Left lobe of liver (tissue), 2 donors: ENCODE measurements around the gene PPIH. TPM values are rescaled to one million over a fixed set of nuclear protein-coding genes. Genes with fewer than 3 reads are reported as not detected.
"Not testable (repeated sequence)": the region's sequence is repeated elsewhere in the genome, so short reads cannot be mapped to it uniquely, and the experiment has no call there.

Source experiments
- ATAC-seq: fragments of 200-7000 bp; cut with Tn5 transposase; one replicate; pipeline ENCODE4 v1.9.1; 2020; ENCODE audit warnings: mild to moderate bottlenecking, moderate library complexity
- DNase-seq: peaks from one replicate; pipeline ENCODE4 v3.0.0-alpha.2; 2020; ENCODE audit warnings: low spot score
- total RNA-seq: library from RNA; stranded (reverse); gene quantifications from one replicate; pipeline ENCODE4 v1.2.1, GENCODE V29; 2021
- donor health status: DM: no; HTN: no; CAD: no; lungs with moderate emphysema.
- donor health status: DM: no; HTN: yes; CAD: no.

The PPIH gene
- total RNA-seq = 7.7 TPM

GRCh38 chr1:42657981-42658876, at the start of gene PPIH:
PPIH (plus strand) TSS chr1:42658423; CDS start chr1:42658447, 24 bp downstream.
- ATAC-seq = peak; percentile 99
- peak; percentile 96 for DNase-seq

- ATAC-seq (no peak), DNase-seq (no peak)
Measured at GRCh38 chr1:42613803-42614131, 44.5 kb upstream of the PPIH start.

GRCh38 chr1:42618866-42619265, 39.4 kb upstream of the PPIH start:
- ATAC-seq = no peak
- DNase-seq = no peak

DNA sequence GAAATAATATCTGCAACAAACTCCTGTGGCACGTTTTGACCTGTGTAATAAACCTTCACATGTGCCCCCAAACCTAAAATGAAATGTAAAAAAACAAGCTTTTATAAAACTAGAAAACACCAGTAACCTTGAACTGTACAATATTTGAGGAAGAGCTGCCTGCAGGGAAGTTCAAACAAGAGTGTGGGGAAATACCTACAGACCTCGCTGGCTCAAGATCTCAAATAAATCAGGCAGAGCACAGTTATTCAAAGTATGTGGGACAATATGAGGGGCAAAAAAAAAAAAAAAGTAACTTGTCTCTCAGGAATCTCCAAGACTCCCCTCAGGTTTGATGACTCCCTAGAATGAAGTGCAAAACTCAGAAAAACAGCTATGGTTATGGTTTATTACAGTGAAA, 37.9 kb upstream of the PPIH start:
- DNase-seq (no peak), ATAC-seq (peak; percentile 70)

- not testable (repeated sequence) for DNase-seq, ATAC-seq
Measured at GRCh38 chr1:42621180-42621579, 37.0 kb upstream of the PPIH start.

DNA sequence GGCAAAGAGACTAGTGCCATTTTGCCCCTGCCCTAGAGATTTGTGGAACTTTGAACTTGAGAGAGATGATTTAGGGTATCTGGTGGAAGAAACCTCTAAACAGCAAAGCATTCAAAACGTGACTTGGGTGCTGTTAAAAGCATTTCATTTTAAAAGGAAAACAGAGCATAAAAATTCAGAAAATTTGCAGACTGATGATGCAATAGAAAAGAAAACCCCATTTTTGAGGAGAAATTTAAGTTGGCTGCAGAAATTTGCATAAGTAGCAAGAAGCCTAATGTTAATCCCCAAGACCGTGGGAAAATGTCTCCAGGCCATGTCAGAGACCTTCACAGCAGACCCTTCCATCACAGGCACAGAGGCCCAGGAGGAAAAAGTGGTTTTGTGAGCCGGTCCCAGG, 31.0 kb upstream of the PPIH start:
- ATAC-seq = not testable (repeated sequence)

DNA sequence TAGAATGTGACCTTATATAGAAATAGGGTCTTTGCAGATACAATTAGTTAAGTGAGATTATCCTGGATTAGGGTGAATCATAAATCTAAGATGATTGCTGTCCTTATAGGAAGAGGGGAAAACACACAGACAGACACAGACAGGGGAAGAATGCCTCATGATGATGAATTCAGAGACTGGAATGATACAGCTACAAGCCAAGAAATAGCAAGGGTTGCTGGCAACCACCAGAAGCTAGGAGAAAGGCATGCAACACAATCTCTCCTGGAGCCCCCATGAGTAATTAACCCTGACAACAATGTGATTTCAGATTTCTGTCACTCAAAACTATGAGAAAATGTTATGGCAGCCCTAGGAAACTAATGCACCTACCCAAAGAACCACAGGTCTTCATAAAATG, 19.1 kb upstream of the PPIH start:
- ATAC-seq = no peak

More for the DNA sequence above, 31.0 kb upstream of the PPIH start:
- not testable (repeated sequence) for DNase-seq

DNA sequence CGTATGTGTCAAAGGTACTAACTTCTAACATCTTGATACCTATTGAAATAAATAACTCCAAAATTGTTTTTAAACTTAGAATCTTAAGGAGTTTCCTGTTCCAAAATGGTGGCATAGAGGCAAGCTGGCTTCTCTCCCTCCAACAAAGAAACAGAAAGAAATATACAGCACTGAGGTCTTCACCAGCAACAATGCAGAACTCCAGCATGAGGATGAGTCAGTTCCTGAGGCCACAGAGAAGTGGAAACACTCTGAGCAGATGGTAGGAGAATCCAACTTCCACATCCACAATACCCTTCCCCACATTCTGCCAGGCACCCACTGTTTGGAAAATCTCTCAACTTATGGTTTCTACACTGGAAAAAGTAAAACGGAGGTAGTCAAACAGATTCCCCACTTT, 12.2 kb upstream of the PPIH start:
- no peak for ATAC-seq
- DNase-seq = no peak

More for the DNA sequence above, 19.1 kb upstream of the PPIH start:
- DNase-seq = no peak

DNA sequence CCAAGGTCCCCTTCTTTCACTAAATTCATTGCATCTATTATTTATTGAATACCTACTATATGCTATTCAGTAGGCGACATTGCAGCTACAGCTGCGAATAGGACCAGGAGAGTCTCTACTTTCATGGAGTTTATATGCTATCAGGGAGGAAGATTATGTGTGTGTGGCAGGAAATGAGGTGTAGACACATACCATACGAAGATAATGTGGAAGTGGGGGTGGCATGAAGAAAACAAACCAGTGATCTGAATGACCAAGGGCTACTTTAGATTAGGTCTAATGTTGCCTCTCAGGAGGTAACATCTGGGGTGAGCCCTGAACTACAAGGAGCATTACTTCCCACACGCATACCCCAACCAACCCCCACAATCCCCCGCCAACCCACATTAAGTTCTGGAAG, 1.0 kb upstream of the PPIH start:
- DNase-seq = no peak
- ATAC-seq = no peak

- no peak for DNase-seq
- peak; percentile 4 for ATAC-seq
Measured at GRCh38 chr1:42658877-42659337, 684 bp downstream of the PPIH start.

DNA sequence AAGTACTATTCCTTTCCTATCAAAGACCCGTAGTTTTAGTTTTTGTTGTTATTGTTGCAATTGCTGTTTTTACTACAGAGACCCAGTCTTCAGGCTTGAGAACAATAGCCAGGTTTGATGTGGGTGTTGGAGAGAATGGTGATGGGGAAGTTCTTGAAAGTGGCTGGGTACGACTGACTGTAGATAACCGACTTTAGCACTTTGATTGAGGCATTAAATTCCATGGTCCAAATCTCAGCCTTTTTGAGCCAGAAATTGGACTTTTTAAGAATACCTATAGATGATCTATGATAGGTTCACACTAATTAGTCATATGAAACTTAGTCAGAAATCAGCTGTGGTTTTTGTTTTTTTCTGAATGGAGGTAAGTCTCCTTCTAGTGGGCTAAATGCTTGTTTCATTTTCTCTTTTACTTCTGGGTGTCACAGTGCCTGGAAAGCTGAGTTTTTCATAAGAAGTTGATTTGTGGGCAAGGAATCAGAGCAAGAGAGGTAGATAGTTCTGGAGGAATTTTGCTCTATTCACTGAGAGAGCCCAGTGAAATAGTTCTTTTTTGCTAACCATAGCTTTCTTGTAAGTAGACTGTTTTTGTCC, 2.8 kb downstream of the PPIH start:
- DNase-seq (no peak), ATAC-seq (no peak)

GRCh38 chr1:42669936-42670335, 11.7 kb downstream of the PPIH start:
- ATAC-seq (no peak), DNase-seq (no peak)

DNA sequence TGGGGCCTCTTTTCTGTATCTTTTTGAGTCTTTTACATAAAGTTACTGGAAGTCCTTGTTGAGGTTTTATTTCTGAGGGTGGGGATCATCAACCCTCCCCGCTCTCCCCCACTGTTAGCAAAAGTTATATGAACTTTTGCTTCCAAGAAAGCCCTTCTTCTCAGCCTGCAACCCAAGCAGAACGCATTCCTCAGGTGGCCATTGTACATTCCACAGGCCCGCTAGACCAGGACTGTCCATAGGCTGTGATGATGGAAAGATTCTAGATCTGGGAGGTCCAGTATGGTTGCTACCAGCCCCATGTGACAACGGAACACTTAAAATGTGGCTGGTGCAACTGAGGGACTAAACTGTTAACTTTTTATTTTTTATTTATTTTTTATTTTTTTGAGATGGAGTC, 12.2 kb downstream of the PPIH start:
- DNase-seq (no peak), ATAC-seq (no peak)

- ATAC-seq (peak; percentile 58), DNase-seq (no peak)
Measured at GRCh38 chr1:42674214-42674613, 16.0 kb downstream of the PPIH start.

GRCh38 chr1:42674682-42675081, 16.5 kb downstream of the PPIH start:
- ATAC-seq = peak; percentile 94

DNA sequence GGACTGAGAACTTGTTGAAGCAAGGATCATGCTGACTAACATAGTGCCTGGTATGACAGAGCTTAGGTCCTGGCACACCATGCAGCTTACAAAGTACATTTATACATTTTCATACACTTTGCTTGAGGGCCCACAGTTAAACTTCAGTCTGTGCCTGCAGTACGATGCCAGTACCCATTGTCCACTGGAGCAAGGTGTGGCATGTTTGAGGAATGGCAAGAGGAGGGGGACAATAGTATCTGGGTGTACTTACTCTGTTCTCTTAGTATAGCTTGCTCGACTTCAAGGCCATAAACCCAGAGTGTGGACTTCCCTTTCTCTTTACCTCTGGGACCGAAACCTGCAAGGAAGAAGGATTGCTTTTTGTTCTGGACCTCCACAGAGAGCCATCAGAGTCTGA, 17.2 kb downstream of the PPIH start:
- ATAC-seq = no peak
- no peak for DNase-seq

More at GRCh38 chr1:42674682-42675081, 16.5 kb downstream of the PPIH start:
- peak; percentile 72 for DNase-seq

GRCh38 chr1:42676534-42677087, 18.4 kb downstream of the PPIH start:
- DNase-seq (no peak), ATAC-seq (no peak)

DNA sequence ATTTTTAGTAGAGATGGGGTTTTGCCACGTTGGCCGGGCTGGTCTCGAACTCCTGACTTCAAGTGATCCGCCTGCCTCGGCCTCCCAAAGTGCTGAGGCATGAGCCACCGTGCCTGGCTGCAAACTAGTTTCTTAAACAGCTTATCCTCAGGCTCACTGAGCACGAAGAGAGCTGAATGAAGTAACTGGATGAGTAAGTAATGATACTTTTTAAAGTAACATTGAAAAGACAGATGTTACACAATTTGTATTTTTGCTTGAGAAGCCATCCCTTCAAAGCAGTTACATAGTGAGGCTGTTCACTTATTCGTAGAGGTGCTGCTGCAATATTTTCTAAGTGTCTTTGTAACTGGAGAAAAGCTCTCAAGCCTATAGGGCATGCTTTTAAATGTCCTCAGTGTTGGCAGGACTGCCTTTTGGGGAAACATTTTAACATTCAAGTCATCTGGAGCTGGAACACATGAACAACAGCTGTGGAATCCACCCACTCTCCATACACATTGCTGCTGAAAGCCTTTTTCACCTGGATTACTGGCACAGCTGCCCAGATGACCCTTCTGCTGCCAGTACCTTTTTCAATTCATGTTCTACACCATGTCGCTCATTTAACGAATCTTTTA, 21.3 kb downstream of the PPIH start:
- DNase-seq (no peak), ATAC-seq (no peak)

GRCh38 chr1:42680055-42680454, 21.8 kb downstream of the PPIH start:
- DNase-seq (no peak), ATAC-seq (no peak)

DNA sequence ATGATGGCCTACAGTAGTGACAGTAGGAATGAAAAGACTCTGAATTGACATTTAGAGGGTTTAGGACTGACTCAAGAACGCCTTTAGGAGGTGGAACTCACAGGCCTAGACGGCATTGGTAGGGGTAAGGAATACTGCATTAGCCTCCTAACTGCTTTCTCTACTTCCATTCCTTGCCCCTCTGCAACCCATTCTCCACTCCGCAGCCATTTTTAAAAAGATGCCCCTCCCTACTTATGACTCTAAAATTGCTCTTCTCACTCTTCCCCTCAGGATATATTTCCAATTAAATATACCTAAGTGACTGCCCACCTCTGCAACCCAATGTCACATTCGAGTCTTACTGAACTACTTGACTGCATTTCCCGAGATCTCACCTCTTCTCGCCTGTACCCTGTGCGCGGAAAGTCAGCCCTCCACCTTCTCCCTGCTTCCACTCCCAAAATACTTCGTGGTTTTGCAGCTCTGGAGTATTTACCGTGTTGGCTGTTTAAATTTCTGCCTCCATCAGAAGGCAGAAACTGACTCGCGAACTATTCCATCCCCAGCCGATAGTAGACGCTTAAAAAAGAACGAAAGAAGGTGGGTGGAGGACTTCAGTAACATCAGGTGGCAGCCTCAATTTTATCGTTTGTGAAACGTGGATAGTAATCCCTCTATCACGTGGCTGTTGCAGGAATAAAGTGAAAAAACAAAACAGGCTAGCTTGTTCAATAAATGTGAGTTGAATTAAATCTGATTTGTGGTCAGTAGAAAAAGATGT, 22.9 kb downstream of the PPIH start:
- ATAC-seq (peak; percentile 18), DNase-seq (no peak)
